ENCODE results near the gene HNF1B.

GRCh38 chr17:37713028-37713431 lies 31.8 kb downstream of the HNF1B start:
- TF ChIP-seq CTCF (IDR thresholded peaks at IDR 0.05) = no peak
- TF ChIP-seq POLR2A (IDR thresholded peaks at IDR 0.05) = peak; percentile 47

All from right lobe of liver (tissue), 4 donors.